GM19193 (cell line): ENCODE measurements around the gene RUBCNL.

Source experiments
- POLR2A ChIP-seq: IDR thresholded peaks from 4 replicates; pipeline ENCODE4 v1.6.1; 2011; ENCODE audit not compliant: insufficient read depth, insufficient read length; ENCODE audit errors: extremely low read depth

The RUBCNL gene

DNA sequence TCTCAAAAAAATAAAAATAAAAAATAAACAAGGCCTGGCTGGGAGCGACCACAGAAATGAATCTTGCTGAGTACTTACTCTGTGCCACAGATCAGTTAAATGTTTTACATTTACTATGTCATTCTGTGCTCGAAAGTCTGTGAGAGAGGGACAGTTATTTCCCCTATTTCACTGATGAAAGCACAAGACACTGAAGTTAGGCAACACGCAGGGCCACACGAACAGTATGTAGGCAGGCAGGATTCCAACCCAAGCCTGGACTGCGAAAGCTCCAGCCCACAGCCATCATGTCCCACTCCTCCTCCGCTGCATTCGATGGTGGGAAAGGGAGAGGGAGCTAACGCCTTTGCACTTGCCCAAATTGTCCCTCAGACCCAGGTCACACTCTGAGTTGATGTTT lies 34.2 kb downstream of the RUBCNL start:
- no peak for TF ChIP-seq POLR2A

DNA sequence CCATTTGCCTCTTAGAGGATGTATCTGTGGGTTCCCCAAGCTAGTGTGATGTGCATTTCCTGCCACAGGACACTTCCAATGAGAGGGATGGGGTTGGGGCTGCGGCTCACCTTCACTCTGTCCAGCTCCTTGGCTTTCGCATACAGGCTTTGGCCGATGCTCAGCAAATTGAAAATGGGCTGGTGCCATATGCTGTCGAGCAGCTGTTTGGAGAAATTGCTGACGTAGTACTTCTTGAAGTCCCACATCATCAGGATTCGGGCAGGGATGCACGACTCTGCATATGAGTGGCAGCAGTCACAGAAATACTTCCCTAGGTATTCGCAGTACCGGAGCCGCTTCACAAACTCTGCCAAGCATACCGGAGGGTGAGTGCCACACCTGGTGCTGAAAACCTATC lies 37.0 kb downstream of the RUBCNL start:
- TF ChIP-seq POLR2A = no peak

DNA sequence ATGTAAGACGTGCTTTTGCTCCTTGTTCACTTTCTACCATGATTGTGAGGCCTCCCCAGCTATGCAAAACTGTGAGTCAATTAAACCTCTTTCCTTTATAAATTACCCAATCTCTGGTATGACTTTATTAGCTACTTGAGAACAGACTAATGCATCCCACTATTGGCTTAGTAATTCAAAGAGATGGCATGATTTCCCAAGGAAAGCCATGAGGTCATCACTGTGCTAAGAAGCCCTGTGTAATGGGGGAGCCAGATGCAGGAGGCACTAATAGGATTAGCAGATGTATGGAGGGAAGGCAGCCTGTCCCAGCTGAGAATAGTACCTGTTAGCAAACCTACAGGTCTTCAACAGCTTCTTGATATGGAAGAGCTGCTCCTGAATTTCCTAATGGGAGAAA lies 38.1 kb downstream of the RUBCNL start:
- TF ChIP-seq POLR2A = no peak

DNA sequence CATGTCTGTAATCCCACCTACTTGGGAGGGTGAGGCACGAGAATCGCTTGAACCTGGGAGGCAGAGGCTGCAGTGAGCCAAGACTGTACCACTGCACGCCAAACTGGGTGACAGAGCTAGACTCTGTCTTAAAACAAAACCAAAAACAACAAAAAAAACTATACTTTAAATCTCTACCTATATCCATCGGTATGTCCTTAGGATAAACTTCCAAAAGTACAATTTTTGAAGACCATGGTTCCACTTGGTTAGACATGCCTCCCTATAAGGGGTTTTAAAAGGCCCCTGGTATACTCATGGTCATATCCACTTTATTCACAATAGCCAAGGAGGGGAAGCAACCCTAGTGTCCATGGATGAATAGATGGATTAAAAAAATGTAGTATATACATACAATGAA lies 39.8 kb downstream of the RUBCNL start:
- no peak for TF ChIP-seq POLR2A

DNA sequence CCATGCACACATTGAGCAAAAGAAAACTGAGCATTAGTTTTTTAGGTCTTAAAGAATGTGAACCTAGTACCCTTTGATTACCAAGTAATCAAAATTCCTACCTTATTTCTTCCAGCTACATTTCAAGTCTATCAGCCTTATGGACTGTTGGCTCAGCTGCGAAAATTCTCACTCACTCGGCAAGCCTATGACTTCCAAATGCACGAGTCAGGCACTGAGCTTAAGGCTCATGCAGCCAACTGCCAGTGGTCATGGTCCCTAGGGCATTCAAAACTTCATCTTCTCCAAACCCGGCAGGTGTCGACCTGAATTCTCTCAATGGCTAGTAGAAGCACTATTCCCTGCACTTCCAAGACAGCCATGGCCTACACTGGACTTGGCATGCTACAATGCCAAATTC lies 41.2 kb downstream of the RUBCNL start:
- no peak for TF ChIP-seq POLR2A

DNA sequence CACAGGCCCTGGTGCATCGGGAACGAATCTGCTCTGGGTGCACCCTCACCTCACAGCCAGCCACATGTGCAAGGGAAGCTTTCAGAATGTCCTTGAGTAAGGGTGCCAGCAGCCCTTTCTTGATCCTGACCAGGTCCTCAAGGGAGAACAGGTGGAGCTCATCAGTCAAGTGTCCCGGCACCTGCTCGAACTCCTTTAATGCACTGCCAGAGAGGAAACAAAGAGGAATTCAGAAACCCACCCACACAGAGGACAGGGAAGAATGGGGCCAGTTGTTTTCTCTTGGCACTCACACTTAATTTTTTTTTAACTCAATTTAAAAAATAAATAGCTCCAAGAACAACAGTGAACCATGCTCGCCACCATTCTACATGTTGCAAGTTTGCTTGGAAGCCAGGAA lies 41.7 kb downstream of the RUBCNL start:
- TF ChIP-seq POLR2A = no peak

DNA sequence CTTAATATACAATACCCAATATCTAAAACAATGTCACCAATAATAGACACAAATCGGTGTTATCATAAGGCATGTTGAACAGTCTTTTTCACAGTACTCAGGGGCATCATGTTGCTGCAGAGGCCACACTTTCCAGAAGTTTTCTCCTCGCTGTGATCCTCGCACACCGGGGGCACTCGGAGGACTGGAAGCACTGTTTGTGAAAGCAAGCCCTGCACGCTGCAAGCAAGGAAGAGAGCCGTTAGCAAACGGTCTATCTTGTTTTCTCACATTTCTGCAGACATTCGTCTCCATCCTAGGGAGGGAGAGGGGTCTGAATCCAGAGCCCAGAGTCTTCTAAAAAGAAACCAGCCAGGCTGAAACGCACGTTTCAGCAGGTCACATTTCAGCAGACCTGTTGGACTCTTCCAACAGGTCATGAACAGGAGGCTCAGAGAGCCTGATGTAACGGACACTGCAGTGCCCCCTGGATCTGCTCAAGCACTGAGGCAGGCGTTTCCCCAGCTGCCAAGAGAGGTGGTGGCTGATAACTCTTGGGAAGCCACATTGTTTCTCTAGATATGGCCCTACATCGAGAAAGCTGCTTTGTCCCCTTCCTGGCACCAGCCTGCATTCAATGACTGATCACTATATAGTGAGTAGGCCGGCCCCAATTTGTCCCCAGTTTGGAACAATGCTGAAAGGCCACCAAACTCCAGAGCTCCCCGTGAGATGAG lies 43.6 kb downstream of the RUBCNL start:
- TF ChIP-seq POLR2A = no peak

DNA sequence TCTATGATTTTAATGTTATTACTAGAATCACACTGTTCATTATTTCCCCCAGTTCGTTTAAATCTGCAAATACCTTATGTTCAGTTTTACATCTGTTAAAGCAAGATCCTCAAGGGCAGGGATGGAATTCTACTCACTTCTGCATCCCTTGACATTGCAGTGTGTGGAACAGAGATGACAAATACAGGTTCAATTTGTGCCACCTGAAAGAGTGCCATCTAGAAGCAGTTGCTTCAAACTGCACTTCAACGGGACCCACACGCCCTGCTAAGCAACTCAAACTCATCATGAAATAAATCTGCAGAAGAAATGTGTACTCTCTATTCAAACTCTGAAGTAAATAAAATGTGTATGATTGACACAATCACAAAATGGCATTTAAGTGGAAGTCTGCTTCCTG lies 44.5 kb downstream of the RUBCNL start:
- no peak for TF ChIP-seq POLR2A

DNA sequence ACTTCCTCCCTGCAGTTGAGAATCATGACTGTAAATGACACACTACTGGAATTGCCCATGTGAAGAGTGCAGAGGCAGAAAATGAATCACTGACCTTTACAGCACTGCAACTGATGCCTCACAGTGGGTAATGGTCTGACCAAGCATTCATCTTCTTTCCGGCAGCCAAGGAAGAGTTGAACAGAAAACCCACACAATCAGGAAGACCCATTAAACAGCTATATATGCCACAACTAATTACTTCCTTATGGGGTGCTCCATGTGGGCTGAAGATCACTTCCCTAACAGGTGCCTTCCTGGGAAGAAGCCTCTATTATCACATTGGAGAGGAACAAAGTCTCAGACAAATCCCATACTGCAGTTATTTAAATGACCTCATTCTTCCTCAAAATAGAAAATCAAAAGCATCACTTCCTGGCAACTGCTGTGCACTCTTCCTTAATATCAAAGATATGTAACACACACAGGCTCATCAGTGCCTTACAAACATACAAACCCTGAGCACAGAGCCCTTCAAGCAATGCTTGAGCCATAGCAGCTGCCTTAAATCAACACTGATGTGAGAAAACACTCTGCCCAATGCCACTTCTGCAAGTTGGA lies 45.8 kb downstream of the RUBCNL start:
- TF ChIP-seq POLR2A = no peak

DNA sequence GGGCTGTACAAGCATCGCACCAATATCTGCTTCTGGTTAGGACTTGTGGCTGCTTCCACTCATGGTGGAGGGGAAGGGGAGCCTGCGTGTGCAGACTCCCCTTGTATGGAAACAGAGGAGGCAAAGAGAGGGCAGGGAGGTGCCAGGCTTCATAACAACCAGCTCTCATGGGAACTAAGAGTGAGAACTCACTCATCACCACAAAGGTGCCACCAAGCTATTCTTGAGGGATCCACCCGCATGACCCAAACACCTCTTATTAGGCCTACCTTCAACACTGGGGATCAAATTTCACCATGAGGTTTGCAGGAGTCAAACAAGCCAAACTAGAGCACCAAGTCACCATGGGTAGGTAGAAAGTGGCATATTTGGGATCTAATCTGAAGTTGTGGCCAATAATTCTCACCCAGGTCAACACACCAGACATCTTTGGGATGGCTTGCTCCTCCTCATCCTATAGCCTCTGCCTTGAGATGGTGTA lies 46.4 kb downstream of the RUBCNL start:
- no peak for TF ChIP-seq POLR2A

DNA sequence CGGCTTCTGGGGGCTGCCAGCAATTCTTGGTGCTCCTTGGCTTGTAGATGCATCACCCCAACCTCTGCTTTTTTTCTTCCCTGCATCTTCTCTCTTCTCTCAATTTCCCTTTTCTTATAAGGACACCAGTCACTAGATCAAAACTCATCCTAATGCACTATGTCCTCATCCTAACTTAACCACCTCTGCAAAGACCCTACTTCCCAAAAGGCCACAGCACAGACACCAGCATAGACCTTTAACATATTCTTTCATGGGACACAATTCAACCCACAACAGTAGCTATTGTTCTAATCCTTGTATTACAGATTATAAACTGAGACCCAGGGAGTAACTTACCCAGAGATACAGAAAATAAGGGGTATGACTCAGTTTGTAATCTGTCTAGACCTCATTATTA lies 47.0 kb downstream of the RUBCNL start:
- no peak for TF ChIP-seq POLR2A

DNA sequence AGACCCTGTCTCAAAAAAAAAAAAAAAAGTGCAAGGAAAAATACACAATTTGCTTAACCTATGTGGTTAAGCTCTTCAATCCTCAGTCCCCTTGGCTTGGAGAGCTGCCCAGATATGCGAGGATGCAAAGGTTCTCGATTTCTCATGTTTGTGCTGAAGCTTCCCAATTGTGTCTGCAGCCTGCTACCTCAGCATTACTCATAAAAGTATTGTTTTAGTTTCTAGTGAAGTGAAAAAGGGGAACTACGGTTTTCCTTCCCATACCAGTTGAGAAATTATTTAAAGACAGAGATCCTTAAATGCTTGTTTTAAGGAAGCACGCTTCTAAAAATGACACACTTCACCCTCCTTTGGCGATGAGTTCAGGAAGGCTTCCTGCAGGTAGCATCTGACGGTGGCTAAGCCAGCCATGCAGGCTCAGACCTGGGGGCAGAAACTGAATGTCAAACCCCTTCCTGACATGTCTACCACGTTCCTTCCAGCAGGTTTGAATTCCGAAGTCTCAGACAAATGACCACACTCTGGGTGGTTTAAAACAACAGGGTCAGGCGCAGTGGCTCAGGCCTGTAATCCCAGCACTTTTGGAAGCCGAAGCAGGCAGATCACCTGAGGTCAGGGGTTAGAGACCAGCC lies 47.9 kb downstream of the RUBCNL start:
- TF ChIP-seq POLR2A = no peak

DNA sequence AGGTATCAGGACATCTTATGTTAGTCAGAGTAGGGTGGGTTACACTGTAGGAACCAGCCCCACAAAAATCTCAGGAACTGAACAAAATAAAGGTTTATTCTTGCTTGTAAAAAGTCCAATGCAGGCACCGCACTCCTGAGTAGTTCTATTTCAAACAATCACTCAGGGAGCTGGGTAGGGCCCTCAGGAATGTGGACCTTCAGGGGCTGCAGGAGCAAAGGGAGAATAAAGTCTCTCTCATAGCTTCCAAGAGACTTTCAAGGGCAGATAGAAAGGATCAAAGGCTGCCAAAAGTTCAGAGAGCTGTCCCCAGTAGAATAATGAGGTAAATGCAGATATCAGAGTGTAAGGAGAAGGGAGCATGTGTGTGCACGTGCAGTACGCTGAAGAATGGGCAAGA lies 49.4 kb downstream of the RUBCNL start:
- no peak for TF ChIP-seq POLR2A

DNA sequence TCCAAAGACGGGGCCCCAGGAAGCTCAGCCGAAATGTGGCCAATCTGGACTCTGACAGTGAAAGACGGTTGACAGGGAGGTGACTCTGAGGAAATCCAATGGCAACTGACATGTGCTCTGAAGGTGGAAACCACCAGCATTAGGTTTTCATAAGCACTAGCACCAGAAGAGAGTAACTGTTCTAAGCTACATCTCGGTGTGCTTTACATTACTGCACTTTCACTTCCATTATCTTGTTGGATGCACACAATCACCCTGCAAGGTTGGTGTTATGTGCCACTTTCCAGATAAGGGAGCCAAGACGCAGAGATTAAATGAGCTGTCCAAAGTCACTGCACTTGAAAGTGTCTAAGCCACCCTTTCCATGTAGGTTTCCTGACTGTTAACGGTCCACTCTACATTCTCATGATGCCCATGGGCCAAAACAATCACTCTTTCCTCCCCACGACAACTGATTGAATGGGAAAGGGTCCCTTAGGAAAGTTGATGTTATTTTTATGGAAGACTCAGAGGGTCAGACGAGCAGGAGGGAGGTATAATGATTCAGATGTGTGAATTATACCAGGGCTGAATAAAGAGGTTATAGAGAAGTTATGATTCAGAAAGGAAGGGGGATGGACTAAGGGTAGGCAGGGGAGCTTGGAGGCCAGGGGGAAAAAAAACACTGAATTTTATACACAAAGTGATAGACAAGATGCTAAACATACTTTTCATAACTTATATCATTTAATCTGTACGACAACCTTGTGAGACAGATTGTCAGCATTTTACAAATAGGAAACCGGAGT lies 52.8 kb downstream of the RUBCNL start:
- TF ChIP-seq POLR2A = no peak

DNA sequence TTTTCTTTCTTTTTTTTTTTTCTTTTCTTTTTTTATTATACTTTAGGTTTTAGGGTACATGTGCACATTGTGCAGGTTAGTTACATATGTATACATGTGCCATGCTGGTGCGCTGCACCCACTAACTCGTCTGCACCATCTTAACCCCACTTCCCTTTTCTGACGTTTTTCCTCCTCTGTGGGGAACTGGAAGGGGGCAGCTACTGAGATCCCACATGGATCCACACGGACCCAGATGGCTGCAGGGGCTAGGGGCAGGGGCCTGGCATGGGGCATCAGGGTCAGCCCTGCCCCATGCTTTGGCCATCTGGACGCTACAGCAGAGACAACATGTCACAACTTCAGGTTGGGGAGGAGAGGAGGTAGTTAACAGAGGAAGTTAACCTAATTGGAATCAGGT lies 54.3 kb downstream of the RUBCNL start:
- no peak for TF ChIP-seq POLR2A

DNA sequence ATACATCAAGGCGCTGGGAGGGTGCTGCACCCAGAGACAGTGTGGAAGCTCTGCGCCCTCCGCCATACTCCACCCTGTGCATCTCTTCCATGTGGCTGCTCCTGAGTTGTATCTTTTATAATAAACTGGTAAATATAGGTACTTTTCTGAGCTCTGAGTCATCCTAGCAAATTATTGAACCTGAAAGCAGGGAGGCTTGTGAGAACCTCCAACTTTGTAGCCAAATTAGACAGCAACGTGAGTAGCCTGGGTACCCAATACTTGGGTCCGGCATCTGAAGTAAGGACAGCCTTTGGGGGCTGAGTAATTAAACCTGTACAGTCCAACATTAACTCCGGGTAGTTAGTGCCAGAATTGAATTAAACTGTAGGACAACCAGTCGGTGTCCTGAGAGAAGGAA lies 57.4 kb downstream of the RUBCNL start:
- no peak for TF ChIP-seq POLR2A

DNA sequence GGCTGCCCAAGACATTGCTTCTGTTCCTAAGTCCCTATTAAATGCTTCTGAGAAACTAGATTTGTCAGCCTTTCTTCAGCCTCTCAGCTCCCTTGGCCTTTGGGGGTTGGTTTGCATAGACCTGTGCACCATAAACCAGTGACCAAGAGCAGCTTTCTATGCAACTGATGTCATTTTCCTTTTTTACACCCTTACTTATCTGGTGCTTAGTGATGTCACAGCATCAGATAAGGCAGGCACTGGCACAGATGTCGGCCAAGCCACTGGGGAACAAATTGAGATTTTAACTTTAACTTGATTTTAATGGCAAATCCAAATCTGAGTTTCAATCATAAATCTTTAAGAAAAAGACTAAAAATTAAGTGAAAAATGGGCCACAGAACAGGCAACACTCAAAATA lies 59.8 kb downstream of the RUBCNL start:
- TF ChIP-seq POLR2A = no peak
